Endothelial cell of umbilical vein (primary cell): ENCODE results near the gene STIMATE.

Experiments used
- EZH2 ChIP-seq: IDR thresholded peaks from 2 replicates; pipeline ENCODE4 v1.6.1; 2012; ENCODE audit warnings: borderline replicate concordance, low read depth, mild to moderate bottlenecking, moderate library complexity, low read length, inconsistent platforms; ENCODE audit not compliant: severe bottlenecking
- GATA2 ChIP-seq: IDR thresholded peaks from 2 replicates; pipeline ENCODE4 v1.7.0; 2011; ENCODE audit warnings: low read depth, mild to moderate bottlenecking, moderate library complexity, mixed read lengths, low read length; ENCODE audit not compliant: insufficient read length, insufficient read depth
- TF ChIP-seq, protein P1 (sequence below), 2 donors: IDR thresholded peaks; 1 replicate in 1 of 2; 2 replicates in 1 of 2; pipeline ENCODE4 v1.5.1; 2011; ENCODE audit warnings: low read length in 2 of 2, mild to moderate bottlenecking in 2 of 2, moderate library complexity in 2 of 2, control low read depth in 1 of 2, inconsistent platforms in 1 of 2, low read depth in 1 of 2; ENCODE audit not compliant: insufficient read depth in 1 of 2; ENCODE audit errors: extremely low read depth in 1 of 2
- TF ChIP-seq, protein P2 (sequence below): IDR thresholded peaks from 2 replicates; pipeline ENCODE4 v1.6.1; 2011; ENCODE audit not compliant: insufficient read depth, insufficient read length

DNA sequence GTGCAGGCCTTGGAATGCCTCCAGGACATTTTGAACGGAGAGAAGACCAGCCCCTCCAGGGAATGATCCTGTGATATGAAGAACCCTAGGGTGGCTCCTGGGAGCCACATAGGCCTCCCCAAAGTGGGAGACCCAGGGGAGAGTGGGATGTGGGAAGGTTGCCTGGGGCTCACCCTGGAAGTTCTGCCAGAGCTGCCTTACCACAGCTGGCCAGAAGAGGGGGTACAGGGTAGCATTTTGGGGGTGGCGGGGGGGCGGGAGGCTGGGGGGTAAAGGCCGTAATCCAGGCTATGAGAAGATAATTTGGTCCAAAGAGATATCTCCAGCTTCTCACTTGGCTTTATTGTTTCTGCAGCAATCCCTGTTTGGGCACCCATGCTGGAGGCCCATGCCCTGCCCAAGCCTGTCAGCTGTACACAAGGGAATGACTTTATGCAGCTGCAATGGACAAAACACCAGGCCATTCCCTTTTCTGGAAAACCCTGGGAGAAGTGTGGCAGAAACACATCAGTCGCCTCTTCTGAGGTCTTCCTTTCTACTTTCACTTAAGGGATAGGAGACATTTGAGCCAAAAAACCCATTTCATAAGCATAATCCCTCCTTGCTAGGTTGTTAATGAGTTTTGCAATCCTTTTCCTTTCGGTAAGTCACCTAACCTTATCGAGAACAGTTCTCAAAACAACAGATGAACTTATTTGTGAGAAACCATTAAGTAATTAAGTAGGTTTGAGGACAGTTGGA lies 51.5 kb downstream of the STIMATE start:
- no peak for TF ChIP-seq GATA2
- TF ChIP-seq, protein P1, sequence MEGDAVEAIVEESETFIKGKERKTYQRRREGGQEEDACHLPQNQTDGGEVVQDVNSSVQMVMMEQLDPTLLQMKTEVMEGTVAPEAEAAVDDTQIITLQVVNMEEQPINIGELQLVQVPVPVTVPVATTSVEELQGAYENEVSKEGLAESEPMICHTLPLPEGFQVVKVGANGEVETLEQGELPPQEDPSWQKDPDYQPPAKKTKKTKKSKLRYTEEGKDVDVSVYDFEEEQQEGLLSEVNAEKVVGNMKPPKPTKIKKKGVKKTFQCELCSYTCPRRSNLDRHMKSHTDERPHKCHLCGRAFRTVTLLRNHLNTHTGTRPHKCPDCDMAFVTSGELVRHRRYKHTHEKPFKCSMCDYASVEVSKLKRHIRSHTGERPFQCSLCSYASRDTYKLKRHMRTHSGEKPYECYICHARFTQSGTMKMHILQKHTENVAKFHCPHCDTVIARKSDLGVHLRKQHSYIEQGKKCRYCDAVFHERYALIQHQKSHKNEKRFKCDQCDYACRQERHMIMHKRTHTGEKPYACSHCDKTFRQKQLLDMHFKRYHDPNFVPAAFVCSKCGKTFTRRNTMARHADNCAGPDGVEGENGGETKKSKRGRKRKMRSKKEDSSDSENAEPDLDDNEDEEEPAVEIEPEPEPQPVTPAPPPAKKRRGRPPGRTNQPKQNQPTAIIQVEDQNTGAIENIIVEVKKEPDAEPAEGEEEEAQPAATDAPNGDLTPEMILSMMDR (IDR thresholded peaks at IDR 0.05; ENCODE audit: extremely low read depth in 1 of 2, insufficient read depth in 1 of 2, low read depth in 1 of 2, low read length in 2 of 2): peak in 1 of 2 donors; percentile 47
- TF ChIP-seq, protein P2, sequence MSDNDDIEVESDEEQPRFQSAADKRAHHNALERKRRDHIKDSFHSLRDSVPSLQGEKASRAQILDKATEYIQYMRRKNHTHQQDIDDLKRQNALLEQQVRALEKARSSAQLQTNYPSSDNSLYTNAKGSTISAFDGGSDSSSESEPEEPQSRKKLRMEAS: no peak
- TF ChIP-seq EZH2: no peak
